Stomach (tissue), 9 donors: Measurements from ENCODE around the gene MED15. TPM values are rescaled to one million over a fixed set of nuclear protein-coding genes. Genes with fewer than 3 reads are reported as not detected.

Experiments
- DNase-seq, 2 donors: peaks; one replicate each; pipeline versions ENCODE4 v3.0.0 to v3.0.0-alpha.2; 2013 to 2019
- H3K27ac ChIP-seq, 5 donors: fragments of 200-600 bp in 4 of 5; sonication (generic) in 4 of 5; one replicate each; pipeline ENCODE4 v1.5.1; 2013 to 2019; ENCODE audit warnings: mild to moderate bottlenecking in 1 of 5, moderate library complexity in 1 of 5
- H3K27me3 ChIP-seq, 3 donors: fragments of 200-600 bp; sonication (generic); one replicate each; pipeline ENCODE4 v1.5.1; 2017 to 2019; ENCODE audit warnings: mixed run types in 1 of 3
- H3K36me3 ChIP-seq, 4 donors: fragments of 200-600 bp; sonication (generic); 1 replicate in 3 of 4; 2 replicates in 1 of 4; pipeline ENCODE4 v1.5.1; 2016 to 2019
- H3K4me1 ChIP-seq, 4 donors: fragments of 200-600 bp; sonication (generic); one replicate each; pipeline ENCODE4 v1.5.1; 2016 to 2019
- H3K4me3 ChIP-seq, 4 donors: fragments of 200-600 bp; sonication (generic) in 3 of 4; one replicate each; pipeline ENCODE4 v1.5.1; 2016 to 2019; ENCODE audit warnings: mild to moderate bottlenecking in 1 of 4
- H3K9me3 ChIP-seq, 4 donors: fragments of 200-600 bp; sonication (generic); one replicate each; pipeline ENCODE4 v1.5.1; 2016 to 2019
- EP300 ChIP-seq: sonication (generic); formaldehyde crosslinking; IDR thresholded peaks from one replicate; pipeline ENCODE4 v1.6.1; 2017; ENCODE audit warnings: antibody characterized with exemption
- POLR2A ChIP-seq, 4 donors: fragments of 450-650 bp; IDR thresholded peaks; one replicate each; pipeline ENCODE4 v1.6.1; 2016; ENCODE audit warnings: antibody characterized with exemption in 4 of 4, control low read depth in 2 of 4, mild to moderate bottlenecking in 1 of 4, moderate library complexity in 1 of 4
- POLR2AphosphoS5 ChIP-seq, 3 donors: sonication (generic); formaldehyde crosslinking; IDR thresholded peaks; one replicate each; pipeline ENCODE4 v1.6.1; 2016; ENCODE audit warnings: antibody characterized with exemption in 3 of 3
- WGBS, 5 donors: extraction: QIAGEN DNeasy Blood & Tissue Kit in 3 of 5; methylation state at CpG; one replicate each; pipeline versions ENCODE4 v1.1.5 to v1.1.7; 2013 to 2018; 5-methylcytosine and 5-hydroxymethylcytosine counted together
- intact Hi-C: fragments of 100-400 bp; cut with DNase I; formaldehyde crosslinking; loops from one replicate; pipeline ENCODE4 v1.15.1; 2023; ENCODE audit warnings: low total_unique reads
- polyA plus RNA-seq, 3 donors: library from polyadenylated mRNA; stranded (reverse); fragments of 200-250 nt; gene quantifications; one replicate each; pipeline ENCODE4 v1.2.3, GENCODE V29; 2013
- total RNA-seq, 5 donors: library from RNA; depleted of rRNA; stranded (reverse); fragments of >200 nt; gene quantifications; one replicate each; pipeline versions ENCODE4 v1.1.0 to v1.2.3, GENCODE V29; 2014 to 2016
- TF ChIP-seq, protein P1 (sequence below), 7 experiments: fragments of 450-650 bp in 4 of 7; fragments of 200-600 bp in 3 of 7; sonication (generic) in 3 of 7; IDR thresholded peaks; one replicate each; pipeline ENCODE4 v1.5.1; 2016 to 2019; ENCODE audit warnings: antibody characterized with exemption in 7 of 7, control low read depth in 2 of 7, mild to moderate bottlenecking in 1 of 7
- donor health status: healthy with polysubstance abuse.
- donor health status: Bipolar disorder and iron deficiency.
- donor health status: healthy.

Gene MED15
- total and polyA plus RNA-seq, 8 donors: 28.3 to 289 (median 69.6) TPM

GRCh38 chr22:20531154-20531403 is 23.7 kb downstream of the MED15 start:
- H3K4me3 ChIP-seq: no peak overlapping the region
- no peaks in the 10 kb centered on the region for H3K9me3 ChIP-seq
- peak overlapping the region; percentile 39 to 82 (median 73) for H3K27ac ChIP-seq
- DNase-seq: no peak
- WGBS, 5 donors: 0 to 30% (median 21%) methylated on average over 1 of the region's 1 CpG
- TF ChIP-seq POLR2A (IDR thresholded peaks at IDR 0.05): no peak
- no peak for TF ChIP-seq POLR2AphosphoS5 (IDR thresholded peaks at IDR 0.05)
- TF ChIP-seq EP300: no peak
- TF ChIP-seq, protein P1, sequence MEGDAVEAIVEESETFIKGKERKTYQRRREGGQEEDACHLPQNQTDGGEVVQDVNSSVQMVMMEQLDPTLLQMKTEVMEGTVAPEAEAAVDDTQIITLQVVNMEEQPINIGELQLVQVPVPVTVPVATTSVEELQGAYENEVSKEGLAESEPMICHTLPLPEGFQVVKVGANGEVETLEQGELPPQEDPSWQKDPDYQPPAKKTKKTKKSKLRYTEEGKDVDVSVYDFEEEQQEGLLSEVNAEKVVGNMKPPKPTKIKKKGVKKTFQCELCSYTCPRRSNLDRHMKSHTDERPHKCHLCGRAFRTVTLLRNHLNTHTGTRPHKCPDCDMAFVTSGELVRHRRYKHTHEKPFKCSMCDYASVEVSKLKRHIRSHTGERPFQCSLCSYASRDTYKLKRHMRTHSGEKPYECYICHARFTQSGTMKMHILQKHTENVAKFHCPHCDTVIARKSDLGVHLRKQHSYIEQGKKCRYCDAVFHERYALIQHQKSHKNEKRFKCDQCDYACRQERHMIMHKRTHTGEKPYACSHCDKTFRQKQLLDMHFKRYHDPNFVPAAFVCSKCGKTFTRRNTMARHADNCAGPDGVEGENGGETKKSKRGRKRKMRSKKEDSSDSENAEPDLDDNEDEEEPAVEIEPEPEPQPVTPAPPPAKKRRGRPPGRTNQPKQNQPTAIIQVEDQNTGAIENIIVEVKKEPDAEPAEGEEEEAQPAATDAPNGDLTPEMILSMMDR (IDR thresholded peaks at IDR 0.05): no peak
- intact Hi-C loops: no loop called here
- peaks cover 38 to 94% (median 56%) of the 10 kb centered on the region in 4 donors for H3K4me1 ChIP-seq
- no peaks in the 10 kb centered on the region for H3K27me3 ChIP-seq
- peaks cover 0 to 25% (median 23%) of the 10 kb centered on the region in 4 donors for H3K36me3 ChIP-seq

- intact Hi-C loops: no loop called here
- H3K4me3 ChIP-seq: no peak overlapping the region
- WGBS, 5 donors: 30 to 50% (median 34%) methylated on average over 13 to 15 of the region's 15 CpGs
These were observed 24.2 kb downstream of the MED15 start for GRCh38 chr22:20531404-20532201.

GRCh38 chr22:20532256-20532993 is 25.0 kb downstream of the MED15 start:
- TF ChIP-seq POLR2A (IDR thresholded peaks at IDR 0.05): no peak
- Histone ChIP-seq H3K27ac (peak overlapping the region in 4 of 5 donors; percentile 73 to 82 (median 75)), H3K4me1 (peaks cover 44 to 92% (median 59%) of the 10 kb centered on the region in 4 donors), H3K27me3 (no peaks in the 10 kb centered on the region), H3K9me3 (no peaks in the 10 kb centered on the region), H3K36me3 (peaks cover 0 to 33% (median 27%) of the 10 kb centered on the region in 4 donors), H3K4me3 (no peak overlapping the region)
- DNase-seq: peak in 1 of 2 donors; percentile 34
- intact Hi-C loops: no loop called here
- WGBS, 5 donors: 83 to 86% (median 85%) methylated on average over 10 of the region's 10 CpGs

More at GRCh38 chr22:20531404-20532201, 24.2 kb downstream of the MED15 start:
- peak; percentile 62 to 84 for DNase-seq
- Histone ChIP-seq H3K9me3 (no peaks in the 10 kb centered on the region), H3K27me3 (no peaks in the 10 kb centered on the region), H3K27ac (peak overlapping the region in 4 of 5 donors; percentile 73 to 82 (median 75)), H3K4me1 (peaks cover 41 to 92% (median 56%) of the 10 kb centered on the region in 4 donors), H3K36me3 (peaks cover 0 to 26% (median 22%) of the 10 kb centered on the region in 4 donors)
- TF ChIP-seq POLR2A (IDR thresholded peaks at IDR 0.05) (no peak), EP300 (no peak), POLR2AphosphoS5 (IDR thresholded peaks at IDR 0.05) (peak in 1 of 3 donors; percentile 52)
- TF ChIP-seq, protein P1 (IDR thresholded peaks at IDR 0.05): no peak

- Histone ChIP-seq H3K27me3 (no peaks in the 10 kb centered on the region), H3K4me1 (peaks cover 44 to 87% (median 60%) of the 10 kb centered on the region in 4 donors), H3K36me3 (peaks cover 7 to 34% (median 27%) of the 10 kb centered on the region in 4 donors), H3K4me3 (no peak overlapping the region), H3K9me3 (no peaks in the 10 kb centered on the region), H3K27ac (peak overlapping the region in 4 of 5 donors; percentile 73 to 82 (median 75))
- DNase-seq: no peak
- intact Hi-C loops: no loop called here
- TF ChIP-seq, protein P1 (IDR thresholded peaks at IDR 0.05): no peak
- TF ChIP-seq EP300: no peak
- no peak for TF ChIP-seq POLR2AphosphoS5 (IDR thresholded peaks at IDR 0.05)
- TF ChIP-seq POLR2A (IDR thresholded peaks at IDR 0.05): no peak
- WGBS, 5 donors: 79 to 90% (median 87%) methylated on average over 10 to 11 of the region's 11 CpGs
These were observed 25.9 kb downstream of the MED15 start for GRCh38 chr22:20533095-20533878.
